SK-N-SH (cell line): ENCODE results near the gene MTAP. TPM values are rescaled to one million over a fixed set of nuclear protein-coding genes. Genes with fewer than 3 reads are reported as not detected.

Experiments used
- CTCF ChIA-PET: fragments of 300-600, 350-600 bp; formaldehyde crosslinking; extraction: SDS; loops from one replicate; lab custom pipeline; 2021; lab: Yijun Ruan, JAX
- POLR2A ChIA-PET: fragments of 350-600 bp; sonication (Branson Sonifier 250); formaldehyde crosslinking; extraction: SDS; loops from one replicate; lab custom pipeline; 2020; ENCODE audit warnings: antibody characterized with exemption, inconsistent platforms; lab: Yijun Ruan, JAX
- DNase-seq: peaks from one replicate; pipeline ENCODE4 v3.0.0; 2012
- H2AFZ ChIP-seq: fragments of 200-600 bp; sonication (generic); 2 replicates; pipeline ENCODE4 v1.8.1; 2016; ENCODE audit warnings: antibody characterized with exemption, mild to moderate bottlenecking, low read depth
- H3F3A ChIP-seq: fragments of 200-600 bp; sonication (generic); replicated peaks from 2 replicates; pipeline ENCODE3; 2016; ENCODE audit warnings: antibody characterized with exemption, mild to moderate bottlenecking; ENCODE audit not compliant: insufficient read depth
- H3K27ac ChIP-seq, 2 experiments: fragments of 200-500 bp in 1 of 2; fragments of 200-600 bp in 1 of 2; sonication (Bioruptor generic) in 1 of 2; sonication (generic), shearing (Covaris generic) in 1 of 2; 2 replicates each; pipeline versions ENCODE4 v1.5.1 to v1.6.1; 2014 to 2016; ENCODE audit warnings: low read depth in 2 of 2, inconsistent platforms in 1 of 2, low read length in 1 of 2, mild to moderate bottlenecking in 1 of 2, mixed read lengths in 1 of 2
- H3K27me3 ChIP-seq: fragments of 200-600 bp; sonication (generic), shearing (Covaris generic); 2 replicates; pipeline ENCODE4 v1.6.1; 2016; ENCODE audit warnings: mixed run types; ENCODE audit not compliant: insufficient read depth
- H3K36me3 ChIP-seq, 2 experiments: fragments of 200-500 bp in 1 of 2; fragments of 200-600 bp in 1 of 2; sonication (Bioruptor generic) in 1 of 2; sonication (generic) in 1 of 2; replicated peaks in 1 of 2; 2 replicates each; pipeline versions ENCODE3 to v1.5.1; 2014 to 2016; ENCODE audit warnings: low read length in 1 of 2, mild to moderate bottlenecking in 1 of 2; ENCODE audit not compliant: insufficient read depth in 2 of 2, control insufficient read depth in 1 of 2
- H3K4me1 ChIP-seq, 2 experiments: fragments of 200-500 bp in 1 of 2; fragments of 200-600 bp in 1 of 2; sonication (Bioruptor generic) in 1 of 2; sonication (generic), shearing (Covaris generic) in 1 of 2; 2 replicates each; pipeline versions ENCODE4 v1.5.1 to v1.6.1; 2014 to 2016; ENCODE audit warnings: low read depth in 1 of 2, low read length in 1 of 2, mixed run types in 1 of 2; ENCODE audit not compliant: insufficient read depth in 2 of 2, control insufficient read depth in 1 of 2
- H3K4me2 ChIP-seq: fragments of 200-600 bp; sonication (generic), shearing (Covaris generic); 2 replicates; pipeline ENCODE4 v1.6.1; 2017; ENCODE audit warnings: mixed run types
- H3K4me3 ChIP-seq, 2 experiments: fragments of 200-500 bp in 1 of 2; fragments of 200-600 bp in 1 of 2; sonication (Bioruptor generic) in 1 of 2; sonication (generic), shearing (Covaris generic) in 1 of 2; 2 replicates each; pipeline versions ENCODE4 v1.5.1 to v1.8.1; 2014 to 2016; ENCODE audit warnings: low read depth in 2 of 2, inconsistent platforms in 1 of 2, low read length in 1 of 2, mild to moderate bottlenecking in 1 of 2, mixed read lengths in 1 of 2, moderate library complexity in 1 of 2
- H3K79me2 ChIP-seq: fragments of 200-600 bp; sonication (generic); 2 replicates; pipeline ENCODE4 v1.8.1; 2017; ENCODE audit warnings: mild to moderate bottlenecking; ENCODE audit not compliant: insufficient read depth
- H3K9ac ChIP-seq: fragments of 200-600 bp; sonication (generic); 2 replicates; pipeline ENCODE4 v1.6.1; 2017; ENCODE audit warnings: mixed run types
- H3K9me2 ChIP-seq: fragments of 200-600 bp; sonication (generic); 2 replicates; pipeline ENCODE4 v1.6.1; 2017; ENCODE audit warnings: mixed run types
- H3K9me3 ChIP-seq: fragments of 200-600 bp; sonication (generic); 2 replicates; pipeline ENCODE4 v1.6.1; 2017; ENCODE audit warnings: mixed run types, mild to moderate bottlenecking, moderate library complexity
- H4K20me1 ChIP-seq: fragments of 200-600 bp; sonication (generic); 2 replicates; pipeline ENCODE4 v1.6.1; 2017; ENCODE audit warnings: mild to moderate bottlenecking, mixed run types; ENCODE audit not compliant: insufficient read depth
- ELF1 ChIP-seq: IDR thresholded peaks from 2 replicates; pipeline ENCODE4 v1.4.0; 2012
- FOSL2 ChIP-seq: IDR thresholded peaks from 2 replicates; pipeline ENCODE4 v1.4.0; 2012; ENCODE audit warnings: low read depth, mild to moderate bottlenecking, moderate library complexity, borderline replicate concordance
- GABPA ChIP-seq: IDR thresholded peaks from 2 replicates; pipeline ENCODE4 v1.4.0; 2012; ENCODE audit warnings: low read depth, mild to moderate bottlenecking
- JUND ChIP-seq: IDR thresholded peaks from 2 replicates; pipeline ENCODE4 v1.4.0; 2012
- NFIC ChIP-seq: IDR thresholded peaks from 2 replicates; pipeline ENCODE4 v1.4.0; 2012; ENCODE audit warnings: borderline replicate concordance
- NRF1 ChIP-seq: IDR thresholded peaks from 2 replicates; pipeline ENCODE4 v1.6.1; 2012; ENCODE audit warnings: low read depth, mild to moderate bottlenecking, low read length
- PBX3 ChIP-seq: IDR thresholded peaks from 2 replicates; pipeline ENCODE4; 2012
- RAD21 ChIP-seq: IDR thresholded peaks from 2 replicates; pipeline ENCODE4 v1.6.1; 2012; ENCODE audit warnings: mild to moderate bottlenecking, low read length
- RFX5 ChIP-seq: IDR thresholded peaks from 2 replicates; pipeline ENCODE4 v1.6.1; 2012; ENCODE audit warnings: mild to moderate bottlenecking, improper control_type of control experiment, low read length
- SIN3A ChIP-seq: IDR thresholded peaks from 2 replicates; pipeline ENCODE4 v1.6.1; 2012; ENCODE audit warnings: low read depth, mild to moderate bottlenecking, low read length, moderate library complexity, borderline replicate concordance
- SMC3 ChIP-seq: IDR thresholded peaks from 2 replicates; pipeline ENCODE4 v1.6.1; 2012; ENCODE audit warnings: low read depth, low read length, improper control_type of control experiment
- TAF1 ChIP-seq: IDR thresholded peaks from 2 replicates; pipeline ENCODE4 v1.6.1; 2012; ENCODE audit warnings: low read depth, mild to moderate bottlenecking, low read length, moderate library complexity, borderline replicate concordance
- TEAD4 ChIP-seq: IDR thresholded peaks from 2 replicates; pipeline ENCODE4 v1.4.0; 2012; ENCODE audit warnings: mild to moderate bottlenecking, borderline replicate concordance; ENCODE audit not compliant: insufficient read depth
- USF2 ChIP-seq: fragments of 150-350 bp; IDR thresholded peaks from 2 replicates; pipeline ENCODE4 v1.6.1; 2017; ENCODE audit warnings: antibody characterized with exemption, low read length, low read depth, borderline replicate concordance
- YY1 ChIP-seq: IDR thresholded peaks from 2 replicates; pipeline ENCODE4 v1.4.0; 2012; ENCODE audit warnings: low read depth, mild to moderate bottlenecking
- ZBTB33 ChIP-seq: IDR thresholded peaks from 2 replicates; pipeline ENCODE4 v1.4.0; 2012; ENCODE audit warnings: low read depth, borderline replicate concordance
- WGBS: methylation state at CpG from one replicate; pipeline ENCODE4 v1.1.6; 2017; ENCODE audit warnings: low lambda C conversion rate; 5-methylcytosine and 5-hydroxymethylcytosine counted together
- polyA plus RNA-seq, 3 experiments: library from polyadenylated mRNA; depleted of rRNA; stranded (reverse); fragments of >200 nt; gene quantifications; 2 replicates each; pipeline ENCODE4 v1.2.3, GENCODE V29; 2012

The MTAP gene
- polyA plus RNA-seq, 1 of the 3 experiments (the other 2 are of a cell fraction), result 9.8 TPM

- H3K9me3 ChIP-seq, result no peaks in the 10 kb centered on the region
- H3K36me3 ChIP-seq, result no peaks in the 10 kb centered on the region
- H3K9me2 ChIP-seq, result no peaks in the 10 kb centered on the region
- no peak overlapping the region for H3K27ac ChIP-seq
- no peaks in the 10 kb centered on the region for H4K20me1 ChIP-seq
- peak overlapping the region; percentile 34 for H3K4me2 ChIP-seq
- peaks cover 0 to 11% of the 10 kb centered on the region in 2 experiments; a peak in 1 of 4 replicates for H3K4me1 ChIP-seq
- TF ChIP-seq SIN3A (no peak), PBX3 (no peak), USF2 (no peak), RAD21 (no peak), RFX5 (no peak), TAF1 (no peak), NRF1 (no peak), YY1 (no peak), FOSL2 (no peak), JUND (no peak), TEAD4 (no peak), SMC3 (no peak), NFIC (no peak), ZBTB33 (no peak), GABPA (no peak), ELF1 (no peak)
- H3K79me2 ChIP-seq, result no peaks in the 10 kb centered on the region
- H2AFZ ChIP-seq, result peak overlapping the region; percentile 33; the same call in 1 of the 2 replicates
- H3K9ac ChIP-seq, result no peak overlapping the region
- H3F3A ChIP-seq, result peaks cover 15% of the 10 kb centered on the region
- H3K27me3 ChIP-seq, result peaks cover 64% of the 10 kb centered on the region
- peak overlapping the region; percentile 6 to 14; a peak in 2 of 4 replicates for H3K4me3 ChIP-seq
- ChIA-PET CTCF (interaction anchor here (0.9 to 2.3 kb wide), 6 partner anchors 11 to 155 kb away, joined by 3 to 15 read pairs (median 4); partner anchors contain the start of gene CDKN2B), POLR2A (no interaction called here)
- DNase-seq, result peak; percentile 68
- 9% methylated on average over 23 of the region's 41 CpGs for WGBS
Observed at GRCh38 chr9:21968331-21969010, 166.0 kb downstream of the MTAP start.
